HG02970 (cell line): ENCODE data around the gene CCL5.

Experiments used
- ATAC-seq: cut with Tn5 transposase; IDR thresholded peaks from one replicate; pipeline ENCODE4 v1.9.1; 2021; ENCODE audit warnings: mild to moderate bottlenecking, moderate library complexity, moderate number of reproducible peaks; ENCODE audit not compliant: unreplicated experiment, low FRiP score

The CCL5 gene

DNA sequence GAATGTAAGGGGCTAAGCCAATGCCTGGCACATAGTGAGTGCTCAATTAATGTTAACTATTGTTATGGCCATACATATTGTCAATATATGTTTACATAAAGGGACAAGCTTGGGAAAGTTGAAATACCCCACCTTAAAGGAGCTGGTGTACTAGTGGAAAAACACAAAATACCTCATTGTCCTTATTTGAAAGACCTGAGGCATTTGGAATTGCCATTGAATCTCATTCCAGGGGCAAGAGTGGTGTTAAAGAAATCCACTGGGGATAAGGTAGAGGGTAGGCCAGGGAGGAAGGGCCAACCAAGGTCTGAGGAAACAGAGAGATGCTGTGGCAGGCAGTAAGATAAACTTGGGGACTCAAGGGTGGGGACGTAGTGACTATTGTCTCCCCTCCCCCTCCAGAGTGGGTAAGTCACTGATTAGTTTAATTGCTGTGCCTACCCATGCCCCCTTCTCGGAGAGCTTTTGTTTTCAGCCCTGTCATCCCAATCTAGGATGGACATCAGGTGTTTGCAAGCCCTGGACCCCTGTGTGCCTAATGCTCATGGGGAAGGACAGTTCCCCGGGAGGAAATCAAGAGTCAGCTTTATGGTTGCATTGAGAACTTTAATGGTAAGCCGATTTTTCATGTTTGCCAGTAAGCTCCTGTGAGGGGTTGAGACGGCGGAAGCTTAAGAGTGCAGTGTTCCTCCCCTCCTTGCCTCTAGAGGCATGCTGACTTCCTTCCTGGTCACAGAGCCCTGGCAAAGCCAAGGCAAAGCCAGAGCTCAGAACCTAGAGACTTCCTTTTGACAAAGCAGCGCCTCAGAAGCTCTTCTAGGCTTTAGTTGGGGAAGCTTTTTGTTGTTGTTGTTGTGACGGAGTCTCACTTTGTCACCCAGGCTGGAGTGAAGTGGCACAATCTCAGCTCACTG lies 9.0 kb downstream of the CCL5 start:
- ATAC-seq, result no peak

DNA sequence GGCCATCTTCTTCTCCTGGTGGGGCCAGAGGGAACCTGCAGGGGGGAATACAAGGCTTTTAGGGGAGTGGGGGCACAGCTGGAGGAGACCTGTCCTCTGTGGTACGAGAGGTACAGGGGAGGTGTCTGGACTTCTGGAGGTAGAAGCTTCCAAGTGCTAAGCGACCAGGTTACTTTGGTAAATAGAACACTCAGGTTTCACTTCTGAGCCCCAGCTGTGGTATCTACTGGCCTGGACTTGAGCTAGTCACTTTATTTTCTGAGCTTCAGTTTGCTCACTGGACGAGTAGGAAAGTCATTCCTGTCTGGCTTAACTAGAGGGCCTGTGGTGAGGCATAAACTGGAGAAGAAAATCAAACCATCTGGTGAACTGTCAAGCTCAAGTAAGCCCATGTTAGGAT lies 11.4 kb downstream of the CCL5 start, which contains the start of gene HEATR9:
HEATR9 (minus strand) TSS at position 155 of the 400 bp plus-strand sequence; CDS start at position 6, 149 bp downstream.
- no peak for ATAC-seq

DNA sequence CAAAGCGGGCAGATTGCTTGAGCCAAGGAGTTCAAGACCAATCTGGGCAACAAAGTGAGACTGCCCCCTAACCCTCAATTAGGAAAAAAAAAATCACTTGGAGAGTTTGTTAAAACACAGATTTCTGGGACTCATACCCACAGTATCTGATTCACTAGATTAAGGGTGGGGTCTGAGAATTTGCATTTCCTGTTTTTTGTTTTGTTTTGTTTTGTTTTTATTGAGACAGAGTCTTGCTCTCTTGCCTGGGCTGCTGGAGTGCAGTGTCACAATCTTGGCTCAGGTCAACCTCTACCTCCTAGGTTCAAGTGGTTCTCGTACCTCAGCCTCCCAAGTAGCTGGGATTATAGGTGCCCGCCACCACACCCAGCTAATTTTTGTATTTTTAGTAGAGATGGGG lies 12.6 kb downstream of the CCL5 start:
- ATAC-seq, result no peak

DNA sequence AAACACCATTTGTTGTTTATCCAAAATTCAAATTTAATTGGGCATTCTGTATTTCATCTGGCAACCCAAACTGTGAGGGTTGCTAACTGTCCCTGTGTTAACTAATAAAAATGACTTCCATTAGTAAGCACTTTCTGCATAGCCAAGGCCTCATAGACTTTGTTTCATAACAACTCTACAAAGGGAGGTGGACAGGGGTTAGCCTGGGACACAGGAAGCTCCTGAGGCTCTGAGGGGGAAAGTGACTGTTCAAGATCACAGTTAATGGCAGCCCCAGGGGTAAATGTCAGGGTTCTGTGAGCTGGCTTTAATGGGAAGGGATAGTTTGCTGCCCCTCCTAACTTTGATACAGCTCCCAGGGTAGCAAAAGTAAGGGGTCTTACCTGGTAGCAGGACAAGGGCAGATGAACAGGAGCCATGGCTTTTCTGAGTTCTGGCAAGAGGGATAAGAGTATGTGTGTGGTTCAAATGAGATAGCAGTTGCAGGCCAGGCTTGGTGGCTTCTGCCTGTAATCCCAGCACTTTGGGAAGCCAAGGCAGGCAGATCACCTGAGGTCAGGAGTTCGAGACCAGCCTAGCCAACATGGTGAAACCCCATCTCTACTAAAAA lies 13.7 kb downstream of the CCL5 start:
- ATAC-seq, result no peak

DNA sequence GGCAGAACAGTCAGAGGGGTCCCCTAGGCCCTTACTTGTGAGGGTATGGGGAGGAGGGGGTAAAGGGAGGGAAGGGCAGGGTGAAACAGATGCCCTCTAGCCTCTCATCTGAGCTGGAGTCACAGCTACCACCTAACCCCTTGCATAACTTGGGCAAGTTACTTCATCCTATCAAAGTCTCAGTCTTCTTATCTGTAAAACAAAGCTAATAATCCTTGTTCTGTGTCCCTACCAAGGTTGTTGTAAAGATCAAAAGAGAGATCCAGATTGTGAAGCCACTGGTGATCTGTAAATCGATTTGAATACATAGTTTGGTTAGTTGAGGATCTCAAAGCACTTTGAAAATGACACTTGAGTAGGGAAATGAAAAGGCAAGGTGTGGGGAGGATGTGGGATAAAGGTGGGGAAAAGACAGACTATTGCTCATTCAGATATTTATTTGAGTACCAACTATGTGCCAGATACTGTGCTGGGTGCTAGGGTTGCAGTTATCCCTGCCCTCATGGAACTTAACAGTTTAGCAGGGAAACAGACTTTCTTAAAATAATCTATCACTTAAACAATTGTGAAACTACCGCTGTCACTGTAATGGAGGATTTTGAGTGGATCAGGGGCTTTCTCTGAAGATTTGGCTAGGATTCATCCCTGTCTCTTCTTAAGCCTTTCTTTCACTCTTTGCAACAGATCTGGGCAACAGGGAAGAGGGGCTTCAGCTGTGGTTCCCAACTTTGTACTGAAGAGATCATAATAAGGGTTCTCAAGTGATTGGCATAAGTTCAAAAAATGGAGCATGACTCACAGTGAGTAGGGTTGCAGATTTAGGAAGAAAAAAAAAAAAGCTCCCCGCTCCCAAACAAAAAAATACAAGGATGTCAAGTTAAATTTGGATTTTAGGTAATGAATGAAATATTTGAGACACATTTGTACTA lies 14.5 kb downstream of the CCL5 start:
- ATAC-seq, result no peak

DNA sequence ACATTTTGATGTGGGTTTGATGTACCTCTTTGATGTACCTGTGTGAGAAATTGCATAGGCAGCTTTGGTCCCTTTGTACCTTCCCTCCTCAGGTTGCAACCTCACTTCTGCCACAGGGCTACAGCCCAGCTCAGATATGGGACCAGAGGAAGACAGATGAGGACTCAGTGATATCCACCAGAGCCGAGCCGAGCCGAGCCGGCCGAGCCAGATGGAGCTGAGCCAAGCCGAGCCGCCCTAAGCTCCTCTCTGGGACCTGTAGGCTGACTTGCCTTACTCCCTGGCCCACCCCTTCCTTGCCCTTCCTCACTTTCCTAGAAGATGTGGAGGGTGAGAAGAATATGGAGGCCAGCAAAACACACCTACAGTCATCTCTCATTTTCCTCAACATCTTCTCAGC lies 15.3 kb downstream of the CCL5 start:
- no peak for ATAC-seq

DNA sequence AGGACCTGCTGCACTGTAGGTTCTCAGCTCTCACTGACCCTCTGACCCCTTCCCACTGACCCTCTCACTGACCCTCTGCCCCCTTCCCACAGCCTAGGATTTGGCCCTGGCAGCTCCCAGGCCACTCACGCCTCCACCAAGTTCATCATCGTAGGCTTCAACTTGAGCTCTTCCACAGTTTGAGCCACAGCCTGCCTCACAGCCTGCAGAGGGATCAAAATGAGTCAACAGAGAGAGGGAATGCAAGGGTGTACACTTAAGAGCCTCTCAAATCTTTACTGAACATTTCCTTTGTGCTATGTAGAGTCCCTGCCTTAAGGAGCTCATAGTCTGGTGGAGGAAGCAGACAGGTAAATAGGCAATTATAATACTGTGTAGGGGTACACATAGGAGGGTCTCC lies 23.6 kb downstream of the CCL5 start:
- no peak for ATAC-seq

DNA sequence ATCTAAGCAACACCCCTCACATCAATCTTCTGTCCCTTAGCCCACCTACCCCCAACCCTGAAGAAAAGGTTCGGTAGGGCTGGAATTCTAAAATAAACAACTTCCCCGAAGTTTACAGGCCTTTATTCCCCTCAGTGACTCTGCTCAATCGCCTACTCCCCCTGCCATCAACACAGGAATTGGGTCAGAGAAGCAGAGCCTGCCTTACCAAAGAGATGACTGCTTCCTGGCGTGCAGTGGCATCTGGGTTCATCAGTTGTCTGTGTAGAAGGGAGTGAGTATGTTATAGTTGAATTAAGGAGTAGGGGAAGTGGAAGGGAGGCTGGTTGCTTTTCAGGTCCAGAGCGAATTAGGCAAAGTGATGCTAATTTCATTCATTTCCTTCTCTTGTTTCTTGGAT lies 24.2 kb downstream of the CCL5 start:
- ATAC-seq, result no peak

DNA sequence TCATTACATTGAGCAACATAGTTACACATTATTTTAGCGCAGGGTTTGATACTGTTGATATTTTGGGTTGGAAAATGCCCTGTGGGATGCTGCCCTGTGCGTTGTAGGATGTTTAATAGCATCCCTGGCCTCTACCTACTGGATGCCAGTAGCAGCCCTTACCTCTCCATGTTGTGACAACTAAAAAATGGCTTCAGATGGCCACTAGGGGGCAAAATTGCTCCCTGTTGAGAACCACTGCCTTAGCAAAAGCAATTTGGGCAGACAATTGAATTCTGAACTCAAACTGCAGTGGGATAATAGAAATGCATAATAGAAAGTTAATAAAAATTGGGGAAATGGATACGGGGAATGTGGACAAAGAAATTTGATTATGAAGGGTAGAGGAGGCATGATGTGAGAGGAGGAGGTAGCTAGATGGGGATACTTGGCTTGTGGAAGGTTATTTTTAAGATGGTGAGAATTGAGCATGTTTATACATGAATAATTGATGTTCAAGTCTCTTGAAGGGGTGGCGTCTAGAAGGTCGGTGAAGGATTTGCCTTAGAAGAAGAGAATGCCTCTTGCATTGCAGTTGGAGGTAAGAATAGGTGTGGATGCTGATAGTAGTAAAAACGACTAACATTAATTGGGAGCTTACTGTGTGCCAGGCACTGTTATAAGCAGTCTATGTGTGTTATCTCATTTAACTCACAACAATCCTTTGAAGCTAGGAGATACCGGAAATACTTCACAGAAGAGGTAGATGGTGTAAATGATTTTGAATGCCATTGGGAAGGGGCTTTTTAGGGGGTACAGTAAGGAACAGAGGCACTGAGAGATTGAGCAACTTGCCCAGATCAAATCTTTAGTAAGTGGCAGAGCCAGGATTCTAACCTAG lies 30.5 kb downstream of the CCL5 start:
- ATAC-seq, result no peak

DNA sequence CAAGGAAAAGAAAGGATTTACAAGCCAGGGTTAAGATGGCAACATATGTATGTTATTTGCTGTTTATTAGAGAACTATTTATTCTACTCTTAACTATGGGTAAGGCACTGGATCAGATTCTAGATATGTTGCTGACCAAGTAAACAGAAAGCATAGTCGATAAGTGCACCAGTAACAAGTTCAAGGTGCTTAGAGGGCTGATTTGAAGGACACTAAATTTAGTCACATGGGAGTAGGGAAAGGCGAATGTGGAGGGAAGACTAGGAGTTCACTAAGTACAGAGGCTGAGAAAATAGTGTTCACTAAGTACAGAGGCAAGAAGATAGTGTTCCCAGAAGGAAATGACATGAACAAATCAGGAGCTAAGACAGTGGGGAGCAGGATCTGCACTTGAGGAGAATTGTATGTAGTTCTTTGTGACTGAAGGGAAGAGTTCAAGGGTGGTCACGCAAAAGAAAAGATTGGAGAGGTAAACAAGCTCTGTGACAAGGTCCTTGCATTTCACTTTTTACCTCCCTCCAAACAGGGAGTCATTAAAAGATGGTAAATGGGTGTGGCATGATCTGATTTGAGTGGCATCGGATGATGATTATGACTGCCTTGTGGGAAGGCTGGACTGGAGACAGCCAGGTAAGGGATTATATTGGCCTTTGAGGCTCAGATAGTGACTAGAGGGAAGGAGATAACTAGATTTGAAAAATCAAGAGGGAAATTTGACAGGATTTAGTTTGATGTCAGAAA lies 32.4 kb downstream of the CCL5 start:
- no peak for ATAC-seq

DNA sequence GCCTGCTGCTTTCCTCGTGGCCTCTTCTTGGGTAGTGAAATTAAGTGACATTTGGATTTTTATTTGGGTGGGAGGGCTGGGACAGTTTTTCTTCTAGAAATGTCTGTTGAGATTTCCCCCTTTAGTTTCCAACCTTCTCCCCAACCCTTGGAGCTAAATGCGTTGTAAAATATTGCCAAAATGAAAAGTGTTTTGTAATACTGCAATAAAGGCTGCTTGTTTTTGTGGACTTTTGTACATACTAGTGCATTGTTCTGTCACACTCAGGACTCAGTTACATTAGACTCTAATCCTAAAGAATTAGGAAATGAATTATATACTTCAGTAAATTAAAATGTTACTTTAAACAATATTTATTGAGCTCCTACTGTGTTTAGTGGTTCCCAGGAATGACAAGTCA lies 33.2 kb downstream of the CCL5 start:
- ATAC-seq, result no peak

DNA sequence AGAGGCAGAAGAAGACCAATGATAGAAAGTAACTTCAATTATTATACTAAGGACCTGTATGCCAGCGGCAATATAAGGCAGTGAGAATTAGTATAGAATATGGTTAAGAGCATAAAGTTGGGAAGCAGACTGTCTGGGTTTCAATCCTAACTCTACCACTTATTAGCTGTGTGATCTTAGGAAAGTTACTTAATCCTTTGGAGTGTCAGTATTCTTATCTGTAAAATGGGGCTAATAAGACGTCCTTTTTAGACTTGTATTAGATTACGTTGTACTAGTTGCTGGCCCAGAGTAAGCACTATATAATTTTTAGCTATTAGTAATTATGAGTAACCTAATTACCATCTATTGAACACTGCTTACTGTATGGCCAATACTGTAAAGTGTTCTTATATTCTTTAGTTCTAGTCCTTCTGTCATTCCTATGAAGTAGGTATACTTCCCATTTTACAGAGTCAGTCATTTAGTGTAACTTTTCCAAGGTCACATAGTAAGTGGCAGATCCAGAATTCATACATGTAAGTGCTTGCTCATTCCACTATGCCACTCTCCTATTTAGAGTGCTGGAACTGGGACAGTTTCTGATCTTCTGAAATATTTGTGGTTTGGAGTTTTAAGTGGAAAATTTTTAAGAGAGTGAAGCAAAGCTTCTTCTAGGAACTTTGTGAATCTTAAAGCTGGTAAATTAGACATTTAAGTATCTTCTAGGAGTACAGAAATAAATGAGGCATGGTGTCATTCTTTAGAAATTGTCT lies 33.9 kb downstream of the CCL5 start:
- ATAC-seq, result no peak

DNA sequence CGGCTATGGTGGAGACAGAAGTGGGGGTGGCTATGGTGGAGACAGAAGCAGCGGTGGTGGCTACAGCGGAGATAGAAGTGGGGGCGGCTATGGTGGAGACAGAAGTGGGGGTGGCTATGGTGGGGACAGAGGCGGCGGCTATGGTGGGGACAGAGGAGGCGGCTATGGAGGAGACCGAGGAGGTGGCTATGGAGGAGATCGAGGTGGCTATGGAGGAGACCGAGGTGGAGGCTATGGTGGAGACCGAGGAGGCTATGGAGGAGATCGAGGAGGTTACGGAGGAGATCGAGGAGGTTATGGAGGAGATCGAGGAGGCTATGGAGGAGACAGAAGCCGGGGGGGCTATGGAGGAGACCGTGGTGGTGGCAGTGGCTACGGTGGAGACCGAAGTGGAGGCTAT lies 35.6 kb downstream of the CCL5 start:
- ATAC-seq, result no peak

DNA sequence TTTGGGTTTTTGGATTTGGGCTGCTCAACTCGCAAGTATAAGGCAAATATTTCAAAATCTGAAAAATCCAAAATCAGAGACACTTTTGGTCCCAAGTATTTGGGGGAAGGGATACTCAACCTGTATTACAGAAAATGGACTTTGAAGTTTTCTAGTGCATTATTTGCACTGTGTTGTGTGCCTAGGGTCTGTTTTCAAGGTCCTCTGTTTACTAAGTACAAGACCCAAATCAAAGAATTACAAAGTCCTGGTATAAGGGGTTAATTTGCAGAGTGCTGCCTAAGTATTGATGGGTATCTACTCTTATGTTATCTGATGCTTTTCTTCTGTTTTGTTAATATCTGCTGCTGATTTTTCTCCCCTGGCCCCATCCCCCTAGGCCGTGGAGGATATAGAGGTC lies 36.5 kb downstream of the CCL5 start:
- ATAC-seq, result no peak

DNA sequence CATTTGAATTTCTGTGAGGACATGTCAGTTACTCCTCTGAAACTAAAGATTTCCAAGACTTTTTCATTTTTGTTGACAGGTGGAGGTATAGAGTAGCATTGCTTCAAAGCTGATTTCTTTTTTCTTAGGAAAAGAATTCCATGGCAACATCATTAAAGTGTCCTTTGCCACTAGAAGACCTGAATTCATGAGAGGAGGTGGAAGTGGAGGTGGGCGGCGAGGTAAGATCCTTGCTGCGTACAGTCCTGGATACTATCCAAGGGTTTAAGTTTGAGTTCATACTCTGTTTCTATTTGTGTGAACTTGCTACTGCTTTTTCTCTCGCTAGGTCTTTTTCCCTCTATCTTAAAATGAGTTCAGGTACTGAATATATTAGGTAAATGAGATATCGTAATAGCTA lies 37.9 kb downstream of the CCL5 start:
- no peak for ATAC-seq

DNA sequence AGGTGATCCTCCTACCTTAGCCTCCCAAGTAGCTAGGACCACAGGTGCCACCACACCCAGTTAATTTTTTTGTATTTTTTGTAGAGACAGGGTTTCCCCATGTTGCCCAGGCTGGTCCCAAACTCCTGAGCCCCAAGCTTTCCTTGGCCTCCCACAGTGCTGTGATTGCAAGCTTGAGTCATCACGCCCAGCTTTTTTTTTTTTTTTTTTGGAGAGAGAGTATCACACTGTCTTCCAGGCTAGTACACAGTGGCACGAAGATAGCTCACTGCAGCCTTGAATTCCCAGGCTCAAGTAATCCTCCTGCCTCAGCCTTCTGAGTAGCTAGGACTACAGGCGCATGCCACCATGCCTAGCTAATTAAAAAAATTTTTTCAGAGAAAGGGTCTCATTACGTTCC lies 38.7 kb downstream of the CCL5 start:
- no peak for ATAC-seq

DNA sequence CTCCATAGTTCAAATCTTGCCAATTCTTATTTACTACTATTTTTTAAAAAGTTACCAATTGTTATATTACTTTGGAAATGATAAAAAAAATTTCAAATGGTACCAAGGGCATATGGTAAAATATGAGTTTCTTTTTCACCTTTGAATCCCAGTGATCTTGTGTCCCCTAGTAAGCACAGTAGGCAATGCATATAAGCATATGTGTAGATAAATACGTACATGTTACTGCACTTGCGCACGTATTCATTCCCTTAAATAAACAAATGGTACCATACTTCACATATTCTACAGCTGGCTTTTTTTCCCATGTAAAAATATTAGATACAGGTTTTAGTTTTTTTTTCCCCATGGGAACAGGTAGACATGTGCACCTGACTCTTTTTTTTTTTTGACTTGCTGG lies 39.1 kb downstream of the CCL5 start:
- no peak for ATAC-seq

DNA sequence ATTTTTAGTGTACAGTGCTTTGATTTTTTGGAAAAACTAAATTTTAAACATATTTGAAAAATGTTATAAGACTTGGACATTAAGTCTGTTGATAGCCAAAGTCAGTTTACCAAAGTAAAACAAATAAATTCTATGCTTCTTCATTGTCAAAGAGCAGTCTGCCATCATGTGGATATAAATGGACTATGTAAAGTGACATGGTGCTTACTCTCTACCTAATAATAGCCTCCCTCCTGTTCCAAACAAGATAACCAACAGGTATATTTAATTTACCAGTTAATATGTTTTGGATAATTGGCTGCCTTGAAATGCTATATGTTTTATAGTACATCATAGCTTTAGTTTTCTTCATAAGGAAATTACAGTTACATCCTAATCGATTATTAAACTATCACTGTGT lies 55.0 kb downstream of the CCL5 start:
- no peak for ATAC-seq
